GM21360 (cell line): ENCODE data around the gene ARAP1.
"Not testable (repeated sequence)": the region's sequence is repeated elsewhere in the genome, so short reads cannot be mapped to it uniquely, and the experiment has no call there.

ENCODE experiments used
- ATAC-seq: cut with Tn5 transposase; IDR thresholded peaks from one replicate; pipeline ENCODE4 v1.9.1; 2021; ENCODE audit warnings: mild to moderate bottlenecking, moderate library complexity; ENCODE audit not compliant: unreplicated experiment

The ARAP1 gene

GRCh38 chr11:72752088-72752914 lies at the start of gene ARAP1:
TSS of gene ARAP1 (minus strand) at chr11:72752408. CDS start at chr11:72727128, 25,280 bp downstream.
- ATAC-seq, result peak; percentile 43

- ATAC-seq, result no peak
Measured at GRCh38 chr11:72799441-72799840, 47.2 kb upstream of the ARAP1 start.

- no peak for ATAC-seq
Measured at GRCh38 chr11:72798361-72798760, 46.2 kb upstream of the ARAP1 start.

GRCh38 chr11:72793425-72794367 lies 41.5 kb upstream of the ARAP1 start, which contains the start of gene STARD10:
TSS of gene STARD10 (minus strand) at chr11:72794047. CDS start at chr11:72781181, 12,866 bp downstream.
- ATAC-seq, result peak; percentile 89

GRCh38 chr11:72793076-72793424 lies 40.8 kb upstream of the ARAP1 start:
- no peak for ATAC-seq

GRCh38 chr11:72792437-72793021 lies 40.3 kb upstream of the ARAP1 start:
- ATAC-seq, result no peak

GRCh38 chr11:72791228-72791627 lies 39.0 kb upstream of the ARAP1 start:
- ATAC-seq, result not testable (repeated sequence)

GRCh38 chr11:72789493-72790131 lies 37.4 kb upstream of the ARAP1 start:
- no peak for ATAC-seq

GRCh38 chr11:72788241-72788640 lies 36.0 kb upstream of the ARAP1 start:
- ATAC-seq, result no peak

GRCh38 chr11:72787216-72788104 lies 35.3 kb upstream of the ARAP1 start:
- no peak for ATAC-seq

- no peak for ATAC-seq
Measured at GRCh38 chr11:72786305-72787215, 34.4 kb upstream of the ARAP1 start.

GRCh38 chr11:72784662-72785061 lies 32.5 kb upstream of the ARAP1 start:
- no peak for ATAC-seq

- ATAC-seq, result no peak
Measured at GRCh38 chr11:72783144-72783905, 31.1 kb upstream of the ARAP1 start.

- no peak for ATAC-seq
Measured at GRCh38 chr11:72782081-72782920, 30.1 kb upstream of the ARAP1 start.

GRCh38 chr11:72781313-72782080 lies 29.3 kb upstream of the ARAP1 start:
- ATAC-seq, result no peak

- no peak for ATAC-seq
Measured at GRCh38 chr11:72781063-72781312, 28.8 kb upstream of the ARAP1 start.
